ENCODE results near the gene FGFR2. TPM values are rescaled to one million over a fixed set of nuclear protein-coding genes. Genes with fewer than 3 reads are reported as not detected.

FGFR2 gene
- total and polyA plus RNA-seq, 9 of the 15 experiments (the other 6 are each of a cell fraction or from before 2014, with no cell fraction given) = 0.20 TPM; not detected in 8

GRCh38 chr10:121436281-121436629, 162.0 kb downstream of the FGFR2 start:
- Histone ChIP-seq H4K20me1 (replicated peaks; ENCODE audit: control insufficient read depth, insufficient read depth, low read length) (no peaks in the 10 kb centered on the region), H3K79me2 (ENCODE audit: control insufficient read depth, insufficient read depth, low read length) (no peaks in the 10 kb centered on the region), H3K4me1 (replicated peaks in 1 of 2; ENCODE audit: control insufficient read depth in 2 of 2, insufficient read depth in 2 of 2, low read length in 2 of 2) (no peaks in the 10 kb centered on the region), H3K36me3 (ENCODE audit: control insufficient read depth, insufficient read depth, low read length) (no peaks in the 10 kb centered on the region), H3K9ac (ENCODE audit: insufficient read depth in 1 of 2, low read depth in 2 of 2, low read length in 2 of 2) (no peak overlapping the region), H3K4me3 (no peak overlapping the region), H3K27ac (ENCODE audit: extremely low read depth, low read depth, low read length) (no peak overlapping the region), H3K27me3 (ENCODE audit: control insufficient read depth in 2 of 2, insufficient read depth in 2 of 2, low read length in 2 of 2) (no peaks in the 10 kb centered on the region), H2AFZ (ENCODE audit: low read depth, low read length) (no peak overlapping the region), H3K9me3 (replicated peaks; ENCODE audit: control insufficient read depth, insufficient read depth, low read depth, low read length) (no peaks in the 10 kb centered on the region), H3K4me2 (ENCODE audit: insufficient read depth, low read length) (no peak overlapping the region), H3K9me1 (ENCODE audit: control insufficient read depth, insufficient read depth, low read length) (no peaks in the 10 kb centered on the region)
- POLR2A ChIA-PET = no interaction called here
- intact Hi-C loops (cut with micrococcal nuclease) = no loop called here
- BruUV-seq (replicated peaks) = no TSS peak
- no peak for ATAC-seq
- CTCF ChIA-PET (ENCODE audit: low intra/inter-chr PET ratio) = no interaction called here
- no peak for DNase-seq (ENCODE audit: extremely low read depth in 1 of 4, low spot score in 3 of 4)
- in situ Hi-C loops (cut with MboI) = no loop called here
- FAIRE-seq = no peak
- WGBS (ENCODE audit: insufficient coverage, low coverage, missing lambda C conversion rate) = 0% methylated on average over 5 of the region's 5 CpGs
- TF ChIP-seq ILF3 (IDR thresholded peaks at IDR 0.05; ENCODE audit: borderline replicate concordance) (no peak), RBM39 (optimal IDR thresholded peaks at IDR 0.05; ENCODE audit: low read depth, low read length) (no peak), ETS2 (tag; IDR thresholded peaks at IDR 0.05; ENCODE audit: borderline replicate concordance, poor library complexity, severe bottlenecking) (no peak), RBM22 (IDR thresholded peaks at IDR 0.05; ENCODE audit: low read depth, low read length, poor library complexity, severe bottlenecking) (no peak), FUS (optimal IDR thresholded peaks at IDR 0.05; ENCODE audit: low read depth, low read length) (no peak), PHB (CRISPR knock-in tag; IDR thresholded peaks at IDR 0.05) (no peak), ZSCAN32 (CRISPR knock-in tag; IDR thresholded peaks at IDR 0.05) (no peak)
- TF ChIP-seq, protein P1, sequence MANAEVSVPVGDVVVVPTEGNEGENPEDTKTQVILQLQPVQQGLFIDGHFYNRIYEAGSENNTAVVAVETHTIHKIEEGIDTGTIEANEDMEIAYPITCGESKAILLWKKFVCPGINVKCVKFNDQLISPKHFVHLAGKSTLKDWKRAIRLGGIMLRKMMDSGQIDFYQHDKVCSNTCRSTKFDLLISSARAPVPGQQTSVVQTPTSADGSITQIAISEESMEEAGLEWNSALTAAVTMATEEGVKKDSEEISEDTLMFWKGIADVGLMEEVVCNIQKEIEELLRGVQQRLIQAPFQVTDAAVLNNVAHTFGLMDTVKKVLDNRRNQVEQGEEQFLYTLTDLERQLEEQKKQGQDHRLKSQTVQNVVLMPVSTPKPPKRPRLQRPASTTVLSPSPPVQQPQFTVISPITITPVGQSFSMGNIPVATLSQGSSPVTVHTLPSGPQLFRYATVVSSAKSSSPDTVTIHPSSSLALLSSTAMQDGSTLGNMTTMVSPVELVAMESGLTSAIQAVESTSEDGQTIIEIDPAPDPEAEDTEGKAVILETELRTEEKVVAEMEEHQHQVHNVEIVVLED (CRISPR knock-in tag; IDR thresholded peaks at IDR 0.05) = no peak
- TF ChIP-seq, protein P2, sequence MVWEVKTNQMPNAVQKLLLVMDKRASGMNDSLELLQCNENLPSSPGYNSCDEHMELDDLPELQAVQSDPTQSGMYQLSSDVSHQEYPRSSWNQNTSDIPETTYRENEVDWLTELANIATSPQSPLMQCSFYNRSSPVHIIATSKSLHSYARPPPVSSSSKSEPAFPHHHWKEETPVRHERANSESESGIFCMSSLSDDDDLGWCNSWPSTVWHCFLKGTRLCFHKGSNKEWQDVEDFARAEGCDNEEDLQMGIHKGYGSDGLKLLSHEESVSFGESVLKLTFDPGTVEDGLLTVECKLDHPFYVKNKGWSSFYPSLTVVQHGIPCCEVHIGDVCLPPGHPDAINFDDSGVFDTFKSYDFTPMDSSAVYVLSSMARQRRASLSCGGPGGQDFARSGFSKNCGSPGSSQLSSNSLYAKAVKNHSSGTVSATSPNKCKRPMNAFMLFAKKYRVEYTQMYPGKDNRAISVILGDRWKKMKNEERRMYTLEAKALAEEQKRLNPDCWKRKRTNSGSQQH (CRISPR knock-in tag; IDR thresholded peaks at IDR 0.05) = no peak
